Mesenchymal stem cell (in vitro differentiated cells and primary cell): ENCODE data around the gene MGMT.

Source experiments
- DNase-seq: peaks from one replicate; pipeline ENCODE4 v3.0.0-alpha.2; 2013
- H2AFZ ChIP-seq: one replicate; pipeline ENCODE4 v1.6.1; 2013; ENCODE audit warnings: low read depth, mild to moderate bottlenecking, control low read depth, inconsistent platforms, low read length, moderate library complexity
- H2AK5ac ChIP-seq: 2 replicates; pipeline ENCODE4 v1.6.1; 2013; ENCODE audit warnings: low read length, moderate library complexity, mild to moderate bottlenecking, inconsistent platforms; ENCODE audit not compliant: severe bottlenecking
- H2BK120ac ChIP-seq: one replicate; pipeline ENCODE4 v1.6.1; 2013; ENCODE audit warnings: low read depth, mild to moderate bottlenecking, inconsistent platforms, low read length, moderate library complexity
- H2BK12ac ChIP-seq, 2 experiments: one replicate each; pipeline ENCODE4 v1.6.1; 2013; ENCODE audit warnings: inconsistent platforms in 2 of 2, low read length in 2 of 2, mild to moderate bottlenecking in 2 of 2, moderate library complexity in 2 of 2, control low read depth in 1 of 2
- H2BK15ac ChIP-seq: one replicate; pipeline ENCODE4 v1.6.1; 2013; ENCODE audit warnings: mild to moderate bottlenecking, low read depth, inconsistent platforms; ENCODE audit not compliant: poor library complexity, severe bottlenecking
- H2BK5ac ChIP-seq: 2 replicates; pipeline ENCODE4 v1.6.1; 2013; ENCODE audit warnings: low read depth, mild to moderate bottlenecking, low read length, control low read depth, inconsistent platforms; ENCODE audit not compliant: poor library complexity, severe bottlenecking
- H3K14ac ChIP-seq, 2 experiments: one replicate each; pipeline ENCODE4 v1.6.1; 2013; ENCODE audit warnings: inconsistent platforms in 2 of 2, low read length in 2 of 2, control low read depth in 1 of 2, mild to moderate bottlenecking in 1 of 2, moderate library complexity in 1 of 2
- H3K18ac ChIP-seq, 2 experiments: one replicate each; pipeline ENCODE4 v1.6.1; 2013; ENCODE audit warnings: inconsistent platforms in 2 of 2, low read length in 2 of 2, control low read depth in 1 of 2, low read depth in 1 of 2, mild to moderate bottlenecking in 1 of 2
- H3K23ac ChIP-seq, 2 experiments: one replicate each; pipeline ENCODE4 v1.6.1; 2013; ENCODE audit warnings: inconsistent platforms in 2 of 2, low read length in 2 of 2, mild to moderate bottlenecking in 2 of 2, moderate library complexity in 2 of 2, control low read depth in 1 of 2
- H3K27ac ChIP-seq: 2 replicates; pipeline ENCODE4 v1.5.1; 2013; ENCODE audit warnings: mild to moderate bottlenecking, moderate library complexity, low read length, control low read depth, inconsistent platforms; ENCODE audit not compliant: poor library complexity, severe bottlenecking
- H3K27me3 ChIP-seq, 2 experiments: 2 replicates each; pipeline versions ENCODE4 v1.6.1 to v1.7.0; 2013; ENCODE audit warnings: low read length in 2 of 2, mild to moderate bottlenecking in 2 of 2, moderate library complexity in 2 of 2, control low read depth in 1 of 2, inconsistent platforms in 1 of 2; ENCODE audit not compliant: control insufficient read depth in 1 of 2, insufficient read depth in 1 of 2
- H3K36me3 ChIP-seq, 2 experiments: 2 replicates each; pipeline versions ENCODE4 v1.6.1 to v1.7.0; 2013; ENCODE audit warnings: low read length in 2 of 2, control low read depth in 1 of 2, inconsistent platforms in 1 of 2, low read depth in 1 of 2, mild to moderate bottlenecking in 1 of 2; ENCODE audit not compliant: insufficient read depth in 2 of 2, control insufficient read depth in 1 of 2
- H3K4ac ChIP-seq, 2 experiments: one replicate each; pipeline ENCODE4 v1.6.1; 2013; ENCODE audit warnings: inconsistent platforms in 2 of 2, low read length in 2 of 2, mild to moderate bottlenecking in 2 of 2, moderate library complexity in 2 of 2, control low read depth in 1 of 2, low read depth in 1 of 2
- H3K4me1 ChIP-seq: 2 replicates; pipeline ENCODE4 v1.6.1; 2013; ENCODE audit warnings: low read depth, low read length, control low read depth; ENCODE audit not compliant: control insufficient read depth, insufficient read depth
- H3K4me2 ChIP-seq: 2 replicates; pipeline ENCODE4 v1.6.1; 2013; ENCODE audit warnings: low read length, mild to moderate bottlenecking, inconsistent platforms; ENCODE audit not compliant: poor library complexity, severe bottlenecking
- H3K4me3 ChIP-seq, 2 experiments: 2 replicates each; pipeline versions ENCODE4 v1.5.1 to v1.7.0; 2013; ENCODE audit warnings: low read length in 2 of 2, mild to moderate bottlenecking in 2 of 2, control low read depth in 1 of 2, low read depth in 1 of 2; ENCODE audit not compliant: insufficient read depth in 1 of 2
- H3K79me1 ChIP-seq: replicated peaks from 2 replicates; pipeline ENCODE4 v1.6.1; 2013; ENCODE audit warnings: mild to moderate bottlenecking, control low read depth, low read length, inconsistent platforms; ENCODE audit not compliant: poor library complexity, severe bottlenecking
- H3K9ac ChIP-seq: 2 replicates; pipeline ENCODE4 v1.7.0; 2013; ENCODE audit warnings: mild to moderate bottlenecking, low read length, moderate library complexity
- H3K9me3 ChIP-seq: 2 replicates; pipeline ENCODE4 v1.7.0; 2013; ENCODE audit warnings: mild to moderate bottlenecking, low read length; ENCODE audit not compliant: control insufficient read depth
- H4K8ac ChIP-seq: one replicate; pipeline ENCODE4 v1.6.1; 2013; ENCODE audit warnings: inconsistent platforms, mild to moderate bottlenecking, low read length, moderate library complexity
- H4K91ac ChIP-seq: one replicate; pipeline ENCODE4 v1.6.1; 2013; ENCODE audit warnings: mild to moderate bottlenecking, low read length, inconsistent platforms
- WGBS: methylation state at CpG from one replicate; pipeline ENCODE4 v1.1.7; 2013; ENCODE audit warnings: mixed read lengths; 5-methylcytosine and 5-hydroxymethylcytosine counted together

Gene MGMT

GRCh38 chr10:129526943-129527342 is 59.9 kb downstream of the MGMT start:
- Histone ChIP-seq H3K27ac (no peak overlapping the region), H2AK5ac (no peak overlapping the region), H3K14ac (no peak overlapping the region), H2BK5ac (no peak overlapping the region), H4K91ac (no peak overlapping the region), H3K79me1 (peaks cover 50% of the 10 kb centered on the region), H3K4me3 (no peak overlapping the region), H3K23ac (no peak overlapping the region), H3K4me1 (peaks cover 22% of the 10 kb centered on the region), H3K27me3 (no peaks in the 10 kb centered on the region), H3K4ac (no peak overlapping the region), H3K36me3 (peaks cover 3 to 16% of the 10 kb centered on the region in 2 experiments), H2BK120ac (no peak overlapping the region), H2BK12ac (no peak overlapping the region), H3K9me3 (no peaks in the 10 kb centered on the region), H3K18ac (no peak overlapping the region), H4K8ac (no peak overlapping the region), H2BK15ac (no peak overlapping the region), H2AFZ (no peak overlapping the region), H3K9ac (no peak overlapping the region), H3K4me2 (no peak overlapping the region)
- no peak for DNase-seq
- WGBS, result 94% methylated on average over 12 of the region's 12 CpGs

- no peak overlapping the region for H3K4ac ChIP-seq
- H4K8ac ChIP-seq, result peak overlapping the region; percentile 9
- no peak overlapping the region for H2AK5ac ChIP-seq
- no peak overlapping the region for H3K9ac ChIP-seq
- H2AFZ ChIP-seq, result no peak overlapping the region
- H2BK12ac ChIP-seq, result no peak overlapping the region
- H2BK120ac ChIP-seq, result no peak overlapping the region
- H2BK15ac ChIP-seq, result no peak overlapping the region
- no peak overlapping the region for H3K4me2 ChIP-seq
- no peak overlapping the region for H3K4me3 ChIP-seq
- peaks cover 31% of the 10 kb centered on the region for H3K4me1 ChIP-seq
- WGBS, result 91% methylated on average over 14 of the region's 16 CpGs
- H3K9me3 ChIP-seq, result no peaks in the 10 kb centered on the region
- H3K18ac ChIP-seq, result no peak overlapping the region
- H2BK5ac ChIP-seq, result no peak overlapping the region
- H3K14ac ChIP-seq, result no peak overlapping the region
- peaks cover 50% of the 10 kb centered on the region for H3K79me1 ChIP-seq
- H3K36me3 ChIP-seq, result peaks cover 3 to 16% of the 10 kb centered on the region in 2 experiments
- H3K27me3 ChIP-seq, result no peaks in the 10 kb centered on the region
- H4K91ac ChIP-seq, result peak overlapping the region; percentile 24
- no peak for DNase-seq
- no peak overlapping the region for H3K27ac ChIP-seq
- no peak overlapping the region for H3K23ac ChIP-seq
These were observed 61.4 kb downstream of the MGMT start for GRCh38 chr10:129528376-129528978.

GRCh38 chr10:129530581-129530980 is 63.5 kb downstream of the MGMT start:
- H3K4me2 ChIP-seq, result no peak overlapping the region
- no peak overlapping the region for H4K8ac ChIP-seq
- no peak for DNase-seq
- H3K79me1 ChIP-seq, result peaks cover 53% of the 10 kb centered on the region
- 93% methylated on average over 14 of the region's 14 CpGs for WGBS
- H3K23ac ChIP-seq, result no peak overlapping the region
- H2BK120ac ChIP-seq, result no peak overlapping the region
- peak overlapping the region; percentile 99 for H2AK5ac ChIP-seq
- no peak overlapping the region for H2BK15ac ChIP-seq
- no peak overlapping the region for H4K91ac ChIP-seq
- no peak overlapping the region for H3K4ac ChIP-seq
- H3K18ac ChIP-seq, result no peak overlapping the region
- peaks cover 27% of the 10 kb centered on the region for H3K4me1 ChIP-seq
- H3K27me3 ChIP-seq, result no peaks in the 10 kb centered on the region
- no peak overlapping the region for H2BK12ac ChIP-seq
- H3K4me3 ChIP-seq, result no peak overlapping the region
- peak overlapping the region in 1 of 2 experiments; percentile 7 for H3K14ac ChIP-seq
- no peak overlapping the region for H2AFZ ChIP-seq
- no peak overlapping the region for H3K9ac ChIP-seq
- no peaks in the 10 kb centered on the region for H3K9me3 ChIP-seq
- H3K27ac ChIP-seq, result no peak overlapping the region
- peaks cover 3 to 13% of the 10 kb centered on the region in 2 experiments for H3K36me3 ChIP-seq
- peak overlapping the region; percentile 76 for H2BK5ac ChIP-seq

- DNase-seq, result peak; percentile 14
- Histone ChIP-seq H3K4ac (no peak overlapping the region), H2BK12ac (no peak overlapping the region), H3K27ac (peak overlapping the region; percentile 88), H4K91ac (no peak overlapping the region), H3K36me3 (peaks cover 6 to 15% of the 10 kb centered on the region in 2 experiments), H2BK120ac (no peak overlapping the region), H2BK5ac (peak overlapping the region; percentile 76), H3K4me3 (no peak overlapping the region), H3K9me3 (no peaks in the 10 kb centered on the region), H3K4me2 (peak overlapping the region; percentile 31), H3K9ac (no peak overlapping the region), H3K27me3 (no peaks in the 10 kb centered on the region), H3K18ac (peak overlapping the region in 1 of 2 experiments; percentile 0), H4K8ac (no peak overlapping the region), H3K79me1 (peaks cover 47% of the 10 kb centered on the region), H3K14ac (peak overlapping the region in 1 of 2 experiments; percentile 31), H2AFZ (no peak overlapping the region), H3K23ac (no peak overlapping the region), H2AK5ac (peak overlapping the region; percentile 99), H2BK15ac (no peak overlapping the region), H3K4me1 (peaks cover 26% of the 10 kb centered on the region)
- WGBS, result 97% methylated on average over 12 of the region's 15 CpGs
These were observed 64.3 kb downstream of the MGMT start for GRCh38 chr10:129531195-129531968.
